22Rv1 (cell line): ENCODE measurements around the gene CBX5.

Experiments used
- H3K27ac ChIP-seq: fragments of 450-650 bp; 2 replicates; pipeline ENCODE4 v1.5.1; 2017
- CTCF ChIP-seq: fragments of 450-650 bp; IDR thresholded peaks from 2 replicates; pipeline ENCODE4 v1.5.1; 2017; ENCODE audit warnings: mild to moderate bottlenecking
- ZFX ChIP-seq: fragments of 450-650 bp; IDR thresholded peaks from 2 replicates; pipeline ENCODE4 v1.6.1; 2017; ENCODE audit warnings: antibody characterized with exemption, borderline replicate concordance

Gene CBX5

GRCh38 chr12:54306925-54307741 is 27.2 kb upstream of the CBX5 start:
- TF ChIP-seq CTCF (no peak), ZFX (no peak)
- H3K27ac ChIP-seq, result no peak overlapping the region

- no peak overlapping the region for H3K27ac ChIP-seq
- TF ChIP-seq CTCF, result no peak
- no peak for TF ChIP-seq ZFX
Measured at GRCh38 chr12:54304187-54304810, 24.4 kb upstream of the CBX5 start.

GRCh38 chr12:54303640-54304039 is 23.7 kb upstream of the CBX5 start:
- no peak overlapping the region for H3K27ac ChIP-seq
- no peak for TF ChIP-seq CTCF
- no peak for TF ChIP-seq ZFX

GRCh38 chr12:54301428-54302048 is 21.6 kb upstream of the CBX5 start:
- no peak overlapping the region for H3K27ac ChIP-seq

GRCh38 chr12:54300732-54301427 is 21.0 kb upstream of the CBX5 start, which contains the start of gene NFE2:
TSS of gene NFE2 (minus strand) at chr12:54301015. CDS start at chr12:54295248, 5,767 bp downstream.
- H3K27ac ChIP-seq, result no peak within 1 kb of the TSS
- no peak for TF ChIP-seq ZFX
- TF ChIP-seq CTCF, result no peak; the same call in 1 of the 2 replicates

More at GRCh38 chr12:54301428-54302048, 21.6 kb upstream of the CBX5 start:
- TF ChIP-seq ZFX, result no peak
- TF ChIP-seq CTCF, result no peak

- TF ChIP-seq CTCF, result no peak
- no peak overlapping the region for H3K27ac ChIP-seq
Measured at GRCh38 chr12:54300225-54300731, 20.4 kb upstream of the CBX5 start.
